IPS-NIHi7 (cell line): ENCODE results near the gene DNAJC8.

Experiments used
- DNase-seq: peaks from one replicate; pipeline ENCODE4 v3.0.0; 2012; ENCODE audit warnings: mixed read lengths; ENCODE audit errors: extremely low spot score

DNAJC8 gene

GRCh38 chr1:28200234-28200873, 32.5 kb downstream of the DNAJC8 start:
- no peak for DNase-seq

- DNase-seq = no peak
These were observed 33.2 kb downstream of the DNAJC8 start for GRCh38 chr1:28199328-28200233.

- no peak for DNase-seq
These were observed 35.0 kb downstream of the DNAJC8 start for GRCh38 chr1:28197682-28198415.

- DNase-seq = no peak
These were observed 36.5 kb downstream of the DNAJC8 start for GRCh38 chr1:28196330-28196729.

GRCh38 chr1:28195780-28196179, 37.0 kb downstream of the DNAJC8 start:
- no peak for DNase-seq

- DNase-seq = no peak
These were observed 38.3 kb downstream of the DNAJC8 start for GRCh38 chr1:28194326-28195035.

- peak; percentile 83 for DNase-seq
These were observed 39.1 kb downstream of the DNAJC8 start for GRCh38 chr1:28193701-28194161.

GRCh38 chr1:28190996-28191645, 41.7 kb downstream of the DNAJC8 start:
- DNase-seq = no peak

GRCh38 chr1:28190337-28190979, 42.4 kb downstream of the DNAJC8 start:
- no peak for DNase-seq

- no peak for DNase-seq
These were observed 47.8 kb downstream of the DNAJC8 start for GRCh38 chr1:28185071-28185470.

- DNase-seq = no peak
These were observed 52.2 kb downstream of the DNAJC8 start for GRCh38 chr1:28180306-28181305.

GRCh38 chr1:28178690-28179485, 53.9 kb downstream of the DNAJC8 start:
- DNase-seq = no peak

GRCh38 chr1:28176492-28177470, 56.0 kb downstream of the DNAJC8 start, which contains the start of gene PTAFR:
PTAFR (minus strand) TSS chr1:28176690; CDS start chr1:28151021, 25,669 bp downstream.
- DNase-seq = no peak

GRCh38 chr1:28175955-28176485, 56.8 kb downstream of the DNAJC8 start:
- DNase-seq = no peak

- DNase-seq = no peak
These were observed 58.9 kb downstream of the DNAJC8 start for GRCh38 chr1:28173980-28174297.

GRCh38 chr1:28173151-28173979, 59.5 kb downstream of the DNAJC8 start:
- DNase-seq = no peak
